ENCODE results near the gene TBC1D19. TPM values are rescaled to one million over a fixed set of nuclear protein-coding genes. Genes with fewer than 3 reads are reported as not detected.

Gene TBC1D19
- total RNA-seq, 1 donor from 2014 or later, result 6.5 TPM

GRCh38 chr4:26719954-26720552 is 136.2 kb downstream of the TBC1D19 start:
- ATAC-seq (no peak), DNase-seq (no peak)
- intact Hi-C loops (cut with micrococcal nuclease), result loop anchor here (10.0 kb wide), 1 partner anchor 265 kb away; no protein-coding TSS in a partner anchor

- ATAC-seq (no peak), DNase-seq (no peak)
- intact Hi-C loops (cut with micrococcal nuclease), result no loop called here
Observed at GRCh38 chr4:26721685-26722084, 137.8 kb downstream of the TBC1D19 start.

- ATAC-seq (no peak), DNase-seq (no peak)
- intact Hi-C loops (cut with micrococcal nuclease), result no loop called here
Observed at GRCh38 chr4:26723216-26723615, 139.3 kb downstream of the TBC1D19 start.

- intact Hi-C loops (cut with micrococcal nuclease), result no loop called here
- ATAC-seq (no peak), DNase-seq (no peak)
Observed at GRCh38 chr4:26724534-26724933, 140.7 kb downstream of the TBC1D19 start.

- ATAC-seq (no peak), DNase-seq (no peak)
- intact Hi-C loops (cut with micrococcal nuclease), result no loop called here
Observed at GRCh38 chr4:26726655-26727387, 142.9 kb downstream of the TBC1D19 start.

GRCh38 chr4:26727844-26728243 is 144.0 kb downstream of the TBC1D19 start:
- DNase-seq, result no peak
- no peak for ATAC-seq
- intact Hi-C loops (cut with micrococcal nuclease), result no loop called here

- intact Hi-C loops (cut with micrococcal nuclease), result no loop called here
- DNase-seq, result no peak
- no peak for ATAC-seq
Observed at GRCh38 chr4:26729027-26729426, 145.1 kb downstream of the TBC1D19 start.

- ATAC-seq, result no peak
- no peak for DNase-seq
- intact Hi-C loops (cut with micrococcal nuclease), result no loop called here
Observed at GRCh38 chr4:26729547-26729946, 145.7 kb downstream of the TBC1D19 start.

- intact Hi-C loops (cut with micrococcal nuclease), result no loop called here
- ATAC-seq, result no peak
- DNase-seq, result no peak
Observed at GRCh38 chr4:26731351-26732035, 147.6 kb downstream of the TBC1D19 start.

GRCh38 chr4:26732356-26732755 is 148.5 kb downstream of the TBC1D19 start:
- no peak for ATAC-seq
- DNase-seq, result no peak
- intact Hi-C loops (cut with micrococcal nuclease), result no loop called here

GRCh38 chr4:26736621-26737020 is 152.7 kb downstream of the TBC1D19 start:
- DNase-seq, result no peak
- intact Hi-C loops (cut with micrococcal nuclease), result no loop called here
- no peak for ATAC-seq

GRCh38 chr4:26737385-26737784 is 153.5 kb downstream of the TBC1D19 start:
- no peak for ATAC-seq

GRCh38 chr4:26741491-26741871 is 157.6 kb downstream of the TBC1D19 start:
- intact Hi-C loops (cut with micrococcal nuclease), result no loop called here
- ATAC-seq, result peak; percentile 28
- no peak for DNase-seq

More at GRCh38 chr4:26737385-26737784, 153.5 kb downstream of the TBC1D19 start:
- no peak for DNase-seq
- intact Hi-C loops (cut with micrococcal nuclease), result no loop called here

GRCh38 chr4:26746802-26747213 is 162.9 kb downstream of the TBC1D19 start:
- intact Hi-C loops (cut with micrococcal nuclease), result no loop called here
- ATAC-seq, result no peak
- no peak for DNase-seq

GRCh38 chr4:26748811-26749210 is 164.9 kb downstream of the TBC1D19 start:
- intact Hi-C loops (cut with micrococcal nuclease), result no loop called here
- no peak for DNase-seq
- ATAC-seq, result no peak

- no peak for DNase-seq
- intact Hi-C loops (cut with micrococcal nuclease), result no loop called here
- ATAC-seq, result no peak
Observed at GRCh38 chr4:26749867-26750266, 166.0 kb downstream of the TBC1D19 start.

- DNase-seq (no peak), ATAC-seq (no peak)
- intact Hi-C loops (cut with micrococcal nuclease), result no loop called here
Observed at GRCh38 chr4:26751004-26751403, 167.1 kb downstream of the TBC1D19 start.

- ATAC-seq (no peak), DNase-seq (no peak)
- intact Hi-C loops (cut with micrococcal nuclease), result no loop called here
Observed at GRCh38 chr4:26751838-26752237, 168.0 kb downstream of the TBC1D19 start.

- intact Hi-C loops (cut with micrococcal nuclease), result no loop called here
Observed at GRCh38 chr4:26753187-26753586, 169.3 kb downstream of the TBC1D19 start.

GRCh38 chr4:26753617-26754016 is 169.7 kb downstream of the TBC1D19 start:
- DNase-seq (peak; percentile 58), ATAC-seq (peak; percentile 100)
- intact Hi-C loops (cut with micrococcal nuclease), result no loop called here

More at GRCh38 chr4:26753187-26753586, 169.3 kb downstream of the TBC1D19 start:
- ATAC-seq (peak; percentile 59), DNase-seq (no peak)

Data from left ventricle myocardium superior (tissue), 1 donor.